GM18526 (cell line): ENCODE data around the gene PLCL1.

Source experiments
- POLR2A ChIP-seq: IDR thresholded peaks from 3 replicates; pipeline ENCODE4 v1.6.1; 2011; ENCODE audit not compliant: insufficient read length; ENCODE audit errors: extremely low read depth

PLCL1 gene

GRCh38 chr2:198186257-198186656, 381.9 kb downstream of the PLCL1 start:
- no peak for TF ChIP-seq POLR2A

- TF ChIP-seq POLR2A, result no peak
Measured at GRCh38 chr2:198187841-198188240, 383.4 kb downstream of the PLCL1 start.

DNA sequence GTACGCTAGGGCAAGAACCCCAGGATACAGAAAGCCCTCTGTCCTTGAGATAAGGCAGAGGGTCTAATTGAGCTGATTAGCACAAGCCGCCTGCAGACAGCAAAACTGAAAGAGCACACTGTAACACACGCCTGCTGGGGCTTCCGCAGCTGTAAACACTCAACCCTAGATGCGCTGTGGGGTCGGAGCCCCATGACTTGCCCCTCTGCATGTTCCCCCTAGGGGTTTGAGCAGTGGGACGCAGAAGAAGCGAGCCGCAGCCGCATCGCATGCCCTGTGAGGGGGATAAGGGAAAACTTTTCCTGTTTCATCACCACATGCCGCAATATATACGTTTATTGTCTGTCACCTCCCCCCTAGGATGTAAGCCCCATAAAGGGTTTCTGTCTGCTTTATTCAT, 384.6 kb downstream of the PLCL1 start:
- no peak for TF ChIP-seq POLR2A

DNA sequence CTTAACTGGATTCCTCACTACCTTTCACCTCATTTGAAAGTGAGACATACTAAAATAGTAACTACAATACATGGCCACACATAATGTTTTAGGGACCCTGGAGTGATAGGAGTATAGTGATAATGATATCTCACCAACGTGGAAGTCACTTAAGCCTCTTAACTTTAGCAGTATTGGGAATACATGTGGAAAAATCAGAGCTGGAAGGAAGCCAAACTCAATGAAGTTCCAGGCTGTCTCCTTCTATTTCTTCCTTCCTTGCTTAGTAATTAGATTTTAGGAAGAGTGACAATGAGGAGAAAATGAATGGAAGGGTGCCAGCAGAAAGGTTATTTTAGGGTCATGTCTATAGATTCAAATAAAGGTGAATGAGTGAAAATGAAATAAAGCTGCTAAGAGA, 387.3 kb downstream of the PLCL1 start:
- no peak for TF ChIP-seq POLR2A
